ENCODE results near the gene F11. TPM values are rescaled to one million over a fixed set of nuclear protein-coding genes. Genes with fewer than 3 reads are reported as not detected.

Gene F11
- total RNA-seq, 1 experiment from 2014 or later: not detected

GRCh38 chr4:186249785-186250754 lies 15.9 kb upstream of the F11 start:
- intact Hi-C loops (cut with micrococcal nuclease; ENCODE audit: unreplicated experiment): no loop called here
- no peaks in the 10 kb centered on the region for H3K9me3 ChIP-seq
- TF ChIP-seq CTCF (IDR thresholded peaks at IDR 0.05; ENCODE audit: insufficient read depth in 1 of 2, low read depth in 1 of 2, low read length in 1 of 2, severe bottlenecking in 1 of 2, unreplicated experiment in 1 of 2): no peak
- no peaks in the 10 kb centered on the region for H3K9me3 Mint-ChIP-seq (ENCODE audit: unreplicated experiment)
- no peaks in the 10 kb centered on the region for H3K4me1 ChIP-seq
- H3K4me3 ChIP-seq (ENCODE audit: low read depth, low read length): no peak overlapping the region
- no peaks in the 10 kb centered on the region for H3K36me3 ChIP-seq (ENCODE audit: control insufficient read depth, insufficient read depth, low read length)
- no peaks in the 10 kb centered on the region for H3K27me3 ChIP-seq (replicated peaks; ENCODE audit: control insufficient read depth, insufficient read depth, low read length)
- ChIA-PET CTCF (no interaction called here), POLR2A (no interaction called here)
- DNase-seq: no peak
- BruUV-seq (replicated peaks): no TSS peak
- H3K4me3 Mint-ChIP-seq (ENCODE audit: unreplicated experiment): no peak overlapping the region
- H3K36me3 Mint-ChIP-seq (ENCODE audit: insufficient read depth, unreplicated experiment): no peaks in the 10 kb centered on the region
- H3K4me1 Mint-ChIP-seq (ENCODE audit: low read depth, unreplicated experiment): no peaks in the 10 kb centered on the region
- peaks cover 14% of the 10 kb centered on the region for H3K27me3 Mint-ChIP-seq (ENCODE audit: insufficient read depth, unreplicated experiment)
- H3K27ac Mint-ChIP-seq (ENCODE audit: unreplicated experiment): no peak overlapping the region

- intact Hi-C loops (cut with micrococcal nuclease; ENCODE audit: unreplicated experiment): no loop called here
- Mint-ChIP-seq H3K4me1 (ENCODE audit: low read depth, unreplicated experiment) (no peaks in the 10 kb centered on the region), H3K27me3 (ENCODE audit: insufficient read depth, unreplicated experiment) (peaks cover 12% of the 10 kb centered on the region), H3K27ac (ENCODE audit: unreplicated experiment) (no peak overlapping the region), H3K9me3 (ENCODE audit: unreplicated experiment) (no peaks in the 10 kb centered on the region), H3K36me3 (ENCODE audit: insufficient read depth, unreplicated experiment) (no peaks in the 10 kb centered on the region), H3K4me3 (ENCODE audit: unreplicated experiment) (no peak overlapping the region)
- CTCF ChIA-PET: no interaction called here
- no peaks in the 10 kb centered on the region for H3K9me3 ChIP-seq
- no peak for DNase-seq
- no peaks in the 10 kb centered on the region for H3K4me1 ChIP-seq
- no peak for TF ChIP-seq CTCF (IDR thresholded peaks at IDR 0.05; ENCODE audit: insufficient read depth in 1 of 2, low read depth in 1 of 2, low read length in 1 of 2, severe bottlenecking in 1 of 2, unreplicated experiment in 1 of 2)
- no peaks in the 10 kb centered on the region for H3K36me3 ChIP-seq (ENCODE audit: control insufficient read depth, insufficient read depth, low read length)
- POLR2A ChIA-PET: no interaction called here
- no TSS peak for BruUV-seq (replicated peaks)
- no peak overlapping the region for H3K4me3 ChIP-seq (ENCODE audit: low read depth, low read length)
- H3K27me3 ChIP-seq (replicated peaks; ENCODE audit: control insufficient read depth, insufficient read depth, low read length): no peaks in the 10 kb centered on the region
Observed at GRCh38 chr4:186250760-186251159, 15.2 kb upstream of the F11 start.

GRCh38 chr4:186255122-186255521 lies 10.9 kb upstream of the F11 start:
- no peaks in the 10 kb centered on the region for H3K4me1 ChIP-seq
- no peaks in the 10 kb centered on the region for H3K27me3 ChIP-seq (replicated peaks; ENCODE audit: control insufficient read depth, insufficient read depth, low read length)
- no TSS peak for BruUV-seq (replicated peaks)
- no peaks in the 10 kb centered on the region for H3K36me3 ChIP-seq (ENCODE audit: control insufficient read depth, insufficient read depth, low read length)
- H3K4me3 ChIP-seq (ENCODE audit: low read depth, low read length): no peak overlapping the region
- no peak for DNase-seq
- intact Hi-C loops (cut with micrococcal nuclease; ENCODE audit: unreplicated experiment): no loop called here
- no peak for TF ChIP-seq CTCF (IDR thresholded peaks at IDR 0.05; ENCODE audit: insufficient read depth in 1 of 2, low read depth in 1 of 2, low read length in 1 of 2, severe bottlenecking in 1 of 2, unreplicated experiment in 1 of 2)
- H3K9me3 ChIP-seq: no peaks in the 10 kb centered on the region
- H3K27ac Mint-ChIP-seq (ENCODE audit: unreplicated experiment): no peak overlapping the region
- H3K4me1 Mint-ChIP-seq (ENCODE audit: low read depth, unreplicated experiment): no peaks in the 10 kb centered on the region
- ChIA-PET POLR2A (no interaction called here), CTCF (no interaction called here)
- H3K36me3 Mint-ChIP-seq (ENCODE audit: insufficient read depth, unreplicated experiment): no peaks in the 10 kb centered on the region
- H3K27me3 Mint-ChIP-seq (ENCODE audit: insufficient read depth, unreplicated experiment): peaks cover 11% of the 10 kb centered on the region
- no peak overlapping the region for H3K4me3 Mint-ChIP-seq (ENCODE audit: unreplicated experiment)
- no peaks in the 10 kb centered on the region for H3K9me3 Mint-ChIP-seq (ENCODE audit: unreplicated experiment)

All from Caco-2 (cell line).